Measurements from ENCODE around the gene STXBP1.
"Not testable (repeated sequence)": the region's sequence is repeated elsewhere in the genome, so short reads cannot be mapped to it uniquely, and the experiment has no call there.

Gene STXBP1

DNA sequence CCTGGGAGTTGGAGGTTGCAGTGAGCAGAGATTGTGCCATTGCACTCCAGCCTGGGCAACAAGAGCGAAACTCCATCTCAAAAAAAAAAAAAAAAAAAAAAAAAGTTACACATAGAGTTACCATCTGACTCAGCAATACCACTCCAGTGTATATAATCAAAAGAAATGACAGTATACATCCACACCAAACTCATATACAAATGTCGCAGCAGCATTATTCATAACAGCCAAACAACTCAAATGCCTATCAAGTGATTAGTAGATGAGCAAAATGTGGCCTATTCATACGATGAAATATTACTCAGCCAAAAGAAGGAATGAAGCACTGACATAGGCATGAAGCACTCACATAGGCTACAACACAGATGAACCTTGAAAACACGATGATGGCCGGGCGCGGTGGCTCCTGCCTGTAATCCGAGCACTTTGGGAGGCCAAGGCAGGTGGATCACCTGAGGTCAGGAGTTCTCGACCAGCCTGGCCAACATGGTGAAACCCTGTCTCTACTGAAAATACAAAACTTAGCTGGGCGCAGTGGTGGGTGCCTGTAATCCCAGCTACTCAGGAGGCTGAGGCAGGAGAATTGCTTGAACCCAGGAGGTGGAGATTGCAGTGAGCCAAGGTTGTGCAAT, 9.4 kb downstream of the STXBP1 start:
- DNase-seq (ENCODE audit: low read depth) = not testable (repeated sequence)

DNA sequence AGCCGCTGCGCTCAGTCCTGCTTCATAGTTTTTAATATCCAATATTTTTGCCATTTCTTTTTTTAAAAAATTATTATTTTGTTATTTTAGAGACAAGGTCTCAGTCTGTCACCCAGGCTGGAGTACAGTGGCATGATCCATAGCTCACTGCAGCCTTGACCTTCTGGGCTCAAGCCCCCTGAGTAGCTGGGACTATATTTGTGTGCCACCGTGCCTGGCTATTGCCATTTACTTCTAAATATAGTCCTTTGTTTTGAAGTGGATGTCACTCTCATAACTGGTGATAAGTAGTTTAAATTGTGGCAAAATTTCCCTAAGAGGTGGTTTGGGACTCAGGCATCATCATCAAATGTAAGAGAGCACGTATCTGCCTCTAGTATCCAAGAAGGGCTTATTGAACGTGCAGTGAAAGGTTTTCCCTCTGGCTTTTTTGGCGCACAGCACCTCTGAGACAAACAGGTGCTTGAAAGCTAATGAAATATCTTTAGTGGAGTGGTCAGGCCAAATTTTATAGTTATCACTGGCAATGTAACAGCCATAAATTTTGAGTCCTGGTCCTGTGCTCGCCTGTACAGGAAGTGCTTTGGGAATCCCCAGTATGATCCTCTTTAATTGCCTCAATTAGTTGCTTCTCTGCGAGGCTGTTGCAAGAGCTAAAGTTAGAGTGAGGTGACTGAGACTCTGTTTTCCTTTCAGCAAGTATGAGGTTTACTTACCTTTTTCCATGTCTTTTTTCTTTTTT, 14.8 kb downstream of the STXBP1 start:
- no peak for DNase-seq (ENCODE audit: low read depth)

GRCh38 chr9:127627494-127627855, 15.4 kb downstream of the STXBP1 start:
- DNase-seq (ENCODE audit: low read depth) = no peak

- no peak for DNase-seq (ENCODE audit: low read depth)
Measured at GRCh38 chr9:127628758-127629467, 16.8 kb downstream of the STXBP1 start.

- DNase-seq (ENCODE audit: low read depth) = no peak
Measured at GRCh38 chr9:127629468-127630081, 17.5 kb downstream of the STXBP1 start.

DNA sequence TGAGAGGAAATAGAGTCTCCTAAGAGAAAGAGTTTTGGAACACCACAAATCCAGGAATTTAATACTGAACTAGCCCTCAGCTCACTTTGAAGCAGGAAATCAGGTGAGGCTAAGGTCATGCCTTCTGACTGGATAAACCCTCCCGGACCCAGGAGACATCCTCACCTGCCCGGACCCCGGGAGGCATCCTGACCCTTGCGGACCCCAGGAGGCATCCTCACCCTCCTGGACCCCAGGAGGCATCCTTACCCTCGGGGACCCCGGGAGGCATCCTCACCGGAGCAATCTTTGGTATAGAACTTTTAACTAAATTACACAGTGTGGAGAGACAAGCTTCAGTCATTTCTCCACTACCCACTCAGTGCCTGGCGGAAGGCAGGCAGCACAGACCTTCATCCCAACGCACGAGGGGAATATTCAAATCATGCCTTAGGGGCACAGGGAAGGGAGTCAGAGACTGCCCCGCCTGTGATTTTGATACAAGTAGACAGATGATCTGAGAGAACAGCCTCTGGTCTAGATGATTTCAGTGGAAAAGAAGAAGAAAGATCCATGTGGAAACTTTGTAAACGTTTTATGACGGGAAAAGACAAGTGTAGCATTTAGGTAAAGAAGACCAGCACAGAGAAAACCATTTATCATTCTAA, 21.3 kb downstream of the STXBP1 start:
- DNase-seq (ENCODE audit: low read depth) = no peak

DNA sequence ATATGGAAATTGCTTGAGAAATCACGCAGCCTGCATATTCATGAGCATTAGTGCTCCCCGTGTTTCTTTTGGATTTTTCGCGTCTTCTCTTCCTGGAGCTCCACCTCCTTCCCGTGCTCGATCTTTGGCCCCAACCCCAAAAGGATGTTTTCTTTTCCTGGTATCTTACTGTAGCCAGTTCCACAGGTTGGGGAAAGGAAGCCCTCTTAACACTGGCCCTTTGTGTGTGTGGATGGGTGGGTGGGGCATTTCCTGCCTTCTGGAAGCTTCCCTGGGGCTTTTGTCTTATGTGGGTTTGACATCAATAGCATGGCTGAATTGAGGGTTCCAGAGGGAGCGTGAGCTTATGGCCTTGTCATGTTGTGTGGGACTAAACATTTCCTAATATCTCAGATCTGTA, 21.9 kb downstream of the STXBP1 start:
- no peak for DNase-seq (ENCODE audit: low read depth)

GRCh38 chr9:127634698-127635097, 22.6 kb downstream of the STXBP1 start:
- no peak for DNase-seq (ENCODE audit: low read depth)

GRCh38 chr9:127635201-127635735, 23.2 kb downstream of the STXBP1 start:
- DNase-seq (ENCODE audit: low read depth) = no peak

DNA sequence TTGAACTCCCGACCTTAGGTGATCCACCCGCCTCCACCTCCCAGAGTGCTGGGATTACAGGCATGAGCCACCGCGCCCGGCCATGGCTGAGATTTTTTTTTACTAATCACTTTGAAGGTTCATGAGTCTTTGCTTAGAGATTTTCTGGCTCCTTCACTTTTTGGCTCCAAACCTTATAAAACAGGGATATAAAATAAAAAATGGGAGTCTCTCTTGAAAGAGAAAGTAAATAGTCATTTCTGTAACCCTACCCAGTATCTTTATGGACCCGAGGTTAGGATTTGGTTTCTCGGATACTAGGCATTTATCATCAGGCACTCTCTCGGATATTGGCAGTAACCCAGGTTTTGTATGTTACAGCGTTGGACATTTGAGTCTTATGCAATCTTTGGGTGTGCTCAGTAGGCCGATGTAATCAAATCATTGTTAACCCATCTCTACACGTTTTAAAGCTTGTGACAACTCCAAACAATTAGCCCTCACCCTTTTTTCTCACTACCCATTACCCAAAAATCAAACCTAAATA, 25.3 kb downstream of the STXBP1 start:
- DNase-seq (ENCODE audit: low read depth) = no peak

DNA sequence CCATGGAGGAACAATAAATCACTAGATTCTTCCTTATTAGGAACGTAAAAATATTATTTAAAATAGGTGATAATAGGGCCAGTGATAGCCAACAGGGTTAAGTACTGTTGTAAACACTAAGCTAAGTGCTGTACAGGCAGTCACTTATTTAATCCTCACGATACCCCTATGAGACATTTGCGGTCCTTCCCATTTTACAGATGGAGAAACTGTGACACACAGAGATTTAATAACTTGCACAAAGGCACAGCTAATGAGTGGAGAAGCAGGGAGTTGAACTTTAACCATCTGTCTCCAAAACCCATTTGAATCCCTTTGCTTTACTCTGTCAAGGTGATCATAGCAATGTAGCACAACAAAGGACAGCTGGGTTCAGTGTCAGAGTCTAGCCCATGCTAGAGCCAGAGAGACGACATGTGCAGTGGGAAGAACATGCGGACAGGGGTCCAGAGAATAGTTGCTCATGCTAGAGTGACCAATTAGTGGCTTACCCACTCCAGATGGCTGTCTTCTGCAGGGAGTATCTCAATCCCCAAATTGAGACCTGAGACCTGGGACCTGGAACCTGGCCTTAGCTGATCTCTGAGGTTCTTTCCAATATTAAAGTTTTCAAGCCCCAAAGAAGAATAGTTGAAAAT, 28.9 kb downstream of the STXBP1 start:
- no peak for DNase-seq (ENCODE audit: low read depth)

DNA sequence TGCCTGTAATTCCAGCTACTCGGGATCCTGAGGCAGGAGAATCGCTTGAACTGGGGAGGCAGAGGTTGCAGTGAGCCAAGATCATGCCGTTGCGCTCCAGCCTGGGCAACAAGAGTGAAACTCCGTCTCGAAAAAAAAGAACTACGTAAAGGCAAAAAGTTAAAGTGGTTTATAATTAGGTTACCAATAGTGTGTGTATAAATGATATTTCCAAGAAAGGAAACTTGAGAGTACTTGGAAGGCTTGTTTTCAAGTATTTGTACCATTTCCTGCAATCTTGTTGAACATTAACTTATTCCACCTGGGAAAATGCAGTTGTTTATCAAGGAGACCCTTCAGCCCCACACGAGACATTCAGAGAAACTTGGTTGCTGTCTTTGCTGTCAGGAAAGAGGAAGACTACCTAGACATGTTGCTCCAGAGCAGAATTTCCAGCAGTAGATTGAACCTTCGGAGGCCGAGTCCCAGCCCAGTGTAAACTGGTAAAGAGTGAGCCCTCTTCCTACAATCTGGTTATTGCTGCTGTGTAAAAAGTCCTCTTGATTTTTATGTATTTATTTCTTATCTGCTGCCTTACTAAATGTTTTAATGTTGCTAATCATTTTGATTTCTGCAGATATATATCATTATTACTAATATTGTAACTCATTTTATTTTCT, 30.1 kb downstream of the STXBP1 start:
- no peak for DNase-seq (ENCODE audit: low read depth)

- DNase-seq (ENCODE audit: low read depth) = no peak
Measured at GRCh38 chr9:127644146-127644827, 32.2 kb downstream of the STXBP1 start.

DNA sequence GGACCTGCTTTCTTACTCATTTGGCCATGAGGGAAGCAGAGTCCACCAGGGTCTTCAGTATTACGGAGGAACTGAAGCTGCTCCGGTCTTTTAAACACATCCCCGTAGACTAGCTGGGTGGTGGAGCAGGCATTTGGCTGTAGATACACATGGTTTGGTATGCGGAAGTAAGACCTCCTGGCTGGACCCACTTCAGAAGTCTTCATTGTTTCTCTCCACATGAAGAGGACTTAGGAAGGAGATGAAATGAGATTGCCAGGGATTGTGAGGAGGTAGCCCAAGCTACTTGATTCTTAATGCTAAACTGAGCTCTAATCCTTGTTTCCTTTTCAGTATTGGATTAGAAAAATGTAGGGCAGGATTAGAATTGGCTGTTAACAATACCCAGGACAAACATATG, 32.9 kb downstream of the STXBP1 start:
- DNase-seq (ENCODE audit: low read depth) = no peak

- no peak for DNase-seq (ENCODE audit: low read depth)
Measured at GRCh38 chr9:127647451-127647850, 35.4 kb downstream of the STXBP1 start.

- DNase-seq (ENCODE audit: low read depth) = no peak
Measured at GRCh38 chr9:127650518-127650917, 38.4 kb downstream of the STXBP1 start.

DNA sequence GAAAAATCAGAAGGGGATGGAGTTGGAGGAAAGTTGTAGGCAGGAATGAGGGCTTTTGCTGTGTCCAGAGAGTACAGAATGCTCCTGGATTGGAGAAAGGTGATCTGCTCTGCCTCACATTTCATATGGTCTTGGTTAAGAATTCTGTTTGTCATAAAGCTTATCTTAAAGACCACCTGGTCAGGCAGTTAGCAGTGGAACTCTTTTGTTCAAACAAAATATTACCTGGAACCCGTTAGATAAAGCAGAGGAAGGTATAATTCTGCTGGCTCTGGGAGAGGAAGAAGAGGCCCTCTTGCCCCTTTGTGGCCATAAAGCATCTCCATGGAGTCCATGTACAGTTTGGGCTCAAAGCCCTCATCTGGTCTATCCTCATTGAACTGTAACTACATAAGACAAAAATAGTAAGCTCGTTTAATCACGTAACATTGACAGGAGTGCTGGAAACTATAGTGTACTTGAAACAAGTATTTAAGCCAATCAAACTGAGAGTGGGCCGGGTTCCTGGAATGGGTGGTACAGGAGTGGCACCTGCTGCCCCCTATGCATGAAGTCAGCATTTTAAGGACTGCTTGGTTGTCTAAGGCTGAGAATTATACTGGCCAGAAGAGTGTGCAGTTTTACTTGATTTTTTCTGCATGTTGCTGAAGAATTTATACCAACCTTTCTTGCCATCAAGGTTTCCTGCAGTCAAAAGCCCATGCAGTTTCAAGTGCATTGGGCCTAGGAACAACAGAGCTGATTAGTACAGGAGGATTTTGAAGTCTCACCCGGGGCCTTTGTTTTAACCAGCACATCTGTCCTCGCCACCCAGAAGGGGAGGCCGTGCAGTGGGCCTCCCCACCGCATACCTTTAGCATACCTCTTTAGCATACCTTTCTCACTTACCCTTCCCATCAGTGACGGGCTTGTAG, 39.9 kb downstream of the STXBP1 start:
- DNase-seq (ENCODE audit: low read depth) = no peak

DNA sequence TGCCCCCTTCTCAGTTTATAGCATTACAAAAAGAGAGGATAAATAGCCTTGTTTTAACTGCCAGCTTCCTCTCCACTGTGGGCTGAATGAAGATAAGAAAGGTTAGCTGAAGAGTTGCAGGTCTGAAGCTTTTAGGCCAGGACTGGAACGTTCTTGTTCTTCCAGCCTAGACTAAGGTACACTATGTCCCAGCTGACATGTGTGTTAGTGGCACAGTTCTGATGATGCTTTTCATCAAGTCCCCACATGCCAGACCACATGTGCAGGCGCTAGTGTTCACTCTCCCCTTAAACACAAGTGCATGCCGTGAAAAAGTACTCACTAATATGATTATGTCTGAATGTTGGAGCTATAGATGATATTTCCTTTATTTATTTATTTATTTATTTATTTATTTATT, 40.7 kb downstream of the STXBP1 start:
- no peak for DNase-seq (ENCODE audit: low read depth)

GRCh38 chr9:127654619-127655018, 42.5 kb downstream of the STXBP1 start:
- DNase-seq (ENCODE audit: low read depth) = no peak
